ENCODE measurements around the gene TNFSF13. TPM values are rescaled to one million over a fixed set of nuclear protein-coding genes. Genes with fewer than 3 reads are reported as not detected.
A peak's percentile ranks its signal among the peaks of the same experiment; 100 is the strongest.

The TNFSF13 gene
- polyA plus RNA-seq, 1 donor from 2014 or later, result 0.15 TPM

- TF ChIP-seq, protein P1, sequence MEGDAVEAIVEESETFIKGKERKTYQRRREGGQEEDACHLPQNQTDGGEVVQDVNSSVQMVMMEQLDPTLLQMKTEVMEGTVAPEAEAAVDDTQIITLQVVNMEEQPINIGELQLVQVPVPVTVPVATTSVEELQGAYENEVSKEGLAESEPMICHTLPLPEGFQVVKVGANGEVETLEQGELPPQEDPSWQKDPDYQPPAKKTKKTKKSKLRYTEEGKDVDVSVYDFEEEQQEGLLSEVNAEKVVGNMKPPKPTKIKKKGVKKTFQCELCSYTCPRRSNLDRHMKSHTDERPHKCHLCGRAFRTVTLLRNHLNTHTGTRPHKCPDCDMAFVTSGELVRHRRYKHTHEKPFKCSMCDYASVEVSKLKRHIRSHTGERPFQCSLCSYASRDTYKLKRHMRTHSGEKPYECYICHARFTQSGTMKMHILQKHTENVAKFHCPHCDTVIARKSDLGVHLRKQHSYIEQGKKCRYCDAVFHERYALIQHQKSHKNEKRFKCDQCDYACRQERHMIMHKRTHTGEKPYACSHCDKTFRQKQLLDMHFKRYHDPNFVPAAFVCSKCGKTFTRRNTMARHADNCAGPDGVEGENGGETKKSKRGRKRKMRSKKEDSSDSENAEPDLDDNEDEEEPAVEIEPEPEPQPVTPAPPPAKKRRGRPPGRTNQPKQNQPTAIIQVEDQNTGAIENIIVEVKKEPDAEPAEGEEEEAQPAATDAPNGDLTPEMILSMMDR (IDR thresholded peaks at IDR 0.05; ENCODE audit: poor library complexity, severe bottlenecking), result peak; percentile 61
Measured at GRCh38 chr17:7560172-7561027, 1.9 kb downstream of the TNFSF13 start (continued).

DNA sequence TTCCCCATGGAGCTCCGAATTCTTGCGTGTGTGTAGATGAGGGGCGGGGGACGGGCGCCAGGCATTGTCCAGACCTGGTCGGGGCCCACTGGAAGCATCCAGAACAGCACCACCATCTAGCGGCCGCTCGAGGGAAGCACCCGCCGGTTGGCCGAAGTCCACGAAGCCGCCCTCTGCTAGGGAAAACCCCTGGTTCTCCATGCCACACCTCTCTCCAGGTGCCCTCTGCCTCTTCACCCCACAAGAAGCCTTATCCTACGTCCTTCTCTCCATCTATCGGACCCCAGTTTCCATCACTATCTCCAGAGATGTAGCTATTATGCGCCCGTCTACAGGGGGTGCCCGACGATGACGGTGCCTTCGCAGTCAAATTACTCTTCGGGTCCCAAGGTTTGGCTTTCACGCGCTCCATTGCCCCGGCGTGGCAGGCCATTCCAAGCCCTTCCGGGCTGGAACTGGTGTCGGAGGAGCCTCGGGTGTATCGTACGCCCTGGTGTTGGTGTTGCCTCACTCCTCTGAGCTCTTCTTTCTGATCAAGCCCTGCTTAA is 2.6 kb downstream of the TNFSF13 start:
- TF ChIP-seq TAF1 (IDR thresholded peaks at IDR 0.05; ENCODE audit: low read depth) (no peak), POLR2AphosphoS5 (IDR thresholded peaks at IDR 0.05) (peak; percentile 5), EZH2 (IDR thresholded peaks at IDR 0.05; ENCODE audit: borderline replicate concordance, insufficient read depth, low read length, poor library complexity, severe bottlenecking) (no peak), MXI1 (conservative IDR thresholded peaks at IDR 0.05; ENCODE audit: poor library complexity, severe bottlenecking) (no peak), SMC3 (conservative IDR thresholded peaks at IDR 0.05; ENCODE audit: poor library complexity) (peak; percentile 83), EP300 (conservative IDR thresholded peaks at IDR 0.05; ENCODE audit: poor library complexity, severe bottlenecking) (no peak), RAD21 (conservative IDR thresholded peaks at IDR 0.05) (peak; percentile 89)
- TF ChIP-seq, protein P2, sequence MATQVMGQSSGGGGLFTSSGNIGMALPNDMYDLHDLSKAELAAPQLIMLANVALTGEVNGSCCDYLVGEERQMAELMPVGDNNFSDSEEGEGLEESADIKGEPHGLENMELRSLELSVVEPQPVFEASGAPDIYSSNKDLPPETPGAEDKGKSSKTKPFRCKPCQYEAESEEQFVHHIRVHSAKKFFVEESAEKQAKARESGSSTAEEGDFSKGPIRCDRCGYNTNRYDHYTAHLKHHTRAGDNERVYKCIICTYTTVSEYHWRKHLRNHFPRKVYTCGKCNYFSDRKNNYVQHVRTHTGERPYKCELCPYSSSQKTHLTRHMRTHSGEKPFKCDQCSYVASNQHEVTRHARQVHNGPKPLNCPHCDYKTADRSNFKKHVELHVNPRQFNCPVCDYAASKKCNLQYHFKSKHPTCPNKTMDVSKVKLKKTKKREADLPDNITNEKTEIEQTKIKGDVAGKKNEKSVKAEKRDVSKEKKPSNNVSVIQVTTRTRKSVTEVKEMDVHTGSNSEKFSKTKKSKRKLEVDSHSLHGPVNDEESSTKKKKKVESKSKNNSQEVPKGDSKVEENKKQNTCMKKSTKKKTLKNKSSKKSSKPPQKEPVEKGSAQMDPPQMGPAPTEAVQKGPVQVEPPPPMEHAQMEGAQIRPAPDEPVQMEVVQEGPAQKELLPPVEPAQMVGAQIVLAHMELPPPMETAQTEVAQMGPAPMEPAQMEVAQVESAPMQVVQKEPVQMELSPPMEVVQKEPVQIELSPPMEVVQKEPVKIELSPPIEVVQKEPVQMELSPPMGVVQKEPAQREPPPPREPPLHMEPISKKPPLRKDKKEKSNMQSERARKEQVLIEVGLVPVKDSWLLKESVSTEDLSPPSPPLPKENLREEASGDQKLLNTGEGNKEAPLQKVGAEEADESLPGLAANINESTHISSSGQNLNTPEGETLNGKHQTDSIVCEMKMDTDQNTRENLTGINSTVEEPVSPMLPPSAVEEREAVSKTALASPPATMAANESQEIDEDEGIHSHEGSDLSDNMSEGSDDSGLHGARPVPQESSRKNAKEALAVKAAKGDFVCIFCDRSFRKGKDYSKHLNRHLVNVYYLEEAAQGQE (IDR thresholded peaks at IDR 0.05; ENCODE audit: borderline replicate concordance), result no peak
- TF ChIP-seq, protein P1 (IDR thresholded peaks at IDR 0.05; ENCODE audit: poor library complexity, severe bottlenecking), result peak; percentile 91
- Histone ChIP-seq H3K27me3 (ENCODE audit: insufficient read depth, low read depth, low read length) (no peaks in the 10 kb centered on the region), H3K27ac (ENCODE audit: low read length) (peak overlapping the region; percentile 92), H3K4me3 (ENCODE audit: low read length) (peak overlapping the region; percentile 90), H3K36me3 (ENCODE audit: insufficient read depth, low read length) (no peaks in the 10 kb centered on the region), H2AFZ (ENCODE audit: low read depth, low read length) (peak overlapping the region; percentile 79), H3K4me2 (ENCODE audit: low read length) (peak overlapping the region; percentile 81), H3K9me2 (ENCODE audit: insufficient read depth, low read length) (no peaks in the 10 kb centered on the region), H3K9ac (ENCODE audit: low read length) (peak overlapping the region; percentile 89), H3F3A (ENCODE audit: insufficient read depth, low read length, poor library complexity, severe bottlenecking) (no peaks in the 10 kb centered on the region), H3K9me3 (ENCODE audit: low read length) (no peaks in the 10 kb centered on the region), H4K20me1 (ENCODE audit: insufficient read depth) (no peaks in the 10 kb centered on the region), H3K79me2 (replicated peaks; ENCODE audit: insufficient read depth, low read length) (peaks cover 18% of the 10 kb centered on the region)
